Measurements from ENCODE around the gene HIRA. TPM values are rescaled to one million over a fixed set of nuclear protein-coding genes. Genes with fewer than 3 reads are reported as not detected.
A peak's percentile ranks its signal among the peaks of the same experiment; 100 is the strongest.

Gene HIRA
- total RNA-seq, 1 experiment from 2014 or later: 25.2 TPM

- Histone ChIP-seq H3K36me3 (peaks cover 4% of the 10 kb centered on the region; the same call in 1 of the 2 replicates), H3K27me3 (no peaks in the 10 kb centered on the region), H3K4me1 (no peaks in the 10 kb centered on the region), H3K27ac (no peak overlapping the region), H3K4me3 (no peak overlapping the region), H3K9me3 (replicated peaks) (0 out of 2 replicates have a peak, but pooled peaks cover 4% of the 10 kb centered on the region)
- DNase-seq: no peak
Measured at GRCh38 chr22:19419086-19419463, 12.5 kb downstream of the HIRA start.

GRCh38 chr22:19412923-19413322 is 18.6 kb downstream of the HIRA start:
- no peak overlapping the region for H3K4me3 ChIP-seq
- H3K27me3 ChIP-seq: no peaks in the 10 kb centered on the region
- H3K4me1 ChIP-seq: no peaks in the 10 kb centered on the region
- no peak for DNase-seq
- H3K36me3 ChIP-seq: peaks cover 16% of the 10 kb centered on the region
- H3K9me3 ChIP-seq (replicated peaks): 0 out of 2 replicates have a peak, but pooled peaks cover 4% of the 10 kb centered on the region
- H3K27ac ChIP-seq: no peak overlapping the region

- peaks cover 18% of the 10 kb centered on the region for H3K36me3 ChIP-seq
- H3K27ac ChIP-seq: no peak overlapping the region
- H3K9me3 ChIP-seq (replicated peaks): 0 out of 2 replicates have a peak, but pooled peaks cover 2% of the 10 kb centered on the region
- no peaks in the 10 kb centered on the region for H3K4me1 ChIP-seq
- no peak overlapping the region for H3K4me3 ChIP-seq
- DNase-seq: no peak
- no peaks in the 10 kb centered on the region for H3K27me3 ChIP-seq
Measured at GRCh38 chr22:19412478-19412877, 19.1 kb downstream of the HIRA start.

GRCh38 chr22:19411690-19412045 is 19.9 kb downstream of the HIRA start:
- no peak overlapping the region for H3K4me3 ChIP-seq
- no peaks in the 10 kb centered on the region for H3K4me1 ChIP-seq
- H3K27ac ChIP-seq: no peak overlapping the region
- H3K36me3 ChIP-seq: peaks cover 20% of the 10 kb centered on the region
- no peaks in the 10 kb centered on the region for H3K9me3 ChIP-seq (replicated peaks)
- H3K27me3 ChIP-seq: no peaks in the 10 kb centered on the region
- no peak for DNase-seq

- no peaks in the 10 kb centered on the region for H3K9me3 ChIP-seq (replicated peaks)
- no peak overlapping the region for H3K27ac ChIP-seq
Measured at GRCh38 chr22:19410941-19411689, 20.4 kb downstream of the HIRA start.

GRCh38 chr22:19407649-19408606 is 23.6 kb downstream of the HIRA start:
- H3K9me3 ChIP-seq (replicated peaks): no peaks in the 10 kb centered on the region

More at GRCh38 chr22:19410941-19411689, 20.4 kb downstream of the HIRA start:
- Histone ChIP-seq H3K36me3 (peaks cover 21% of the 10 kb centered on the region), H3K4me3 (no peak overlapping the region), H3K4me1 (no peaks in the 10 kb centered on the region), H3K27me3 (no peaks in the 10 kb centered on the region)
- DNase-seq: no peak

GRCh38 chr22:19406846-19407245 is 24.7 kb downstream of the HIRA start:
- Histone ChIP-seq H3K27me3 (no peaks in the 10 kb centered on the region), H3K9me3 (replicated peaks) (no peaks in the 10 kb centered on the region), H3K4me3 (no peak overlapping the region), H3K4me1 (no peaks in the 10 kb centered on the region), H3K27ac (no peak overlapping the region), H3K36me3 (peaks cover 34% of the 10 kb centered on the region)
- no peak for DNase-seq

More at GRCh38 chr22:19407649-19408606, 23.6 kb downstream of the HIRA start:
- no peak overlapping the region for H3K4me3 ChIP-seq
- H3K4me1 ChIP-seq: no peaks in the 10 kb centered on the region
- peak in 1 of 2 experiments; percentile 13 for DNase-seq
- peaks cover 30% of the 10 kb centered on the region for H3K36me3 ChIP-seq
- H3K27me3 ChIP-seq: no peaks in the 10 kb centered on the region
- H3K27ac ChIP-seq: no peak overlapping the region

- Histone ChIP-seq H3K27ac (no peak overlapping the region), H3K27me3 (no peaks in the 10 kb centered on the region), H3K4me1 (no peaks in the 10 kb centered on the region), H3K4me3 (no peak overlapping the region), H3K36me3 (peaks cover 34% of the 10 kb centered on the region), H3K9me3 (replicated peaks) (no peaks in the 10 kb centered on the region)
- DNase-seq: no peak
Measured at GRCh38 chr22:19406281-19406811, 25.2 kb downstream of the HIRA start.

- H3K4me3 ChIP-seq: no peak overlapping the region
- no peak for DNase-seq
- no peak overlapping the region for H3K27ac ChIP-seq
- no peaks in the 10 kb centered on the region for H3K9me3 ChIP-seq (replicated peaks)
- H3K27me3 ChIP-seq: no peaks in the 10 kb centered on the region
- H3K4me1 ChIP-seq: no peaks in the 10 kb centered on the region
- H3K36me3 ChIP-seq: peaks cover 34% of the 10 kb centered on the region
Measured at GRCh38 chr22:19405652-19406051, 25.9 kb downstream of the HIRA start.

- Histone ChIP-seq H3K4me3 (no peak overlapping the region), H3K9me3 (replicated peaks) (no peaks in the 10 kb centered on the region), H3K36me3 (peaks cover 34% of the 10 kb centered on the region), H3K27me3 (no peaks in the 10 kb centered on the region), H3K4me1 (no peaks in the 10 kb centered on the region), H3K27ac (no peak overlapping the region)
- DNase-seq: no peak
Measured at GRCh38 chr22:19405133-19405532, 26.4 kb downstream of the HIRA start.

GRCh38 chr22:19404676-19405075 is 26.9 kb downstream of the HIRA start:
- H3K4me3 ChIP-seq: no peak overlapping the region
- no peaks in the 10 kb centered on the region for H3K27me3 ChIP-seq
- peaks cover 32% of the 10 kb centered on the region for H3K36me3 ChIP-seq
- no peak overlapping the region for H3K27ac ChIP-seq
- H3K4me1 ChIP-seq: no peaks in the 10 kb centered on the region
- DNase-seq: no peak
- no peaks in the 10 kb centered on the region for H3K9me3 ChIP-seq (replicated peaks)

- H3K4me1 ChIP-seq: no peaks in the 10 kb centered on the region
- H3K36me3 ChIP-seq: peaks cover 20% of the 10 kb centered on the region; the same call in 1 of the 2 replicates
- no peak for DNase-seq
- no peaks in the 10 kb centered on the region for H3K9me3 ChIP-seq (replicated peaks)
- H3K27me3 ChIP-seq: no peaks in the 10 kb centered on the region
- no peak overlapping the region for H3K4me3 ChIP-seq
- H3K27ac ChIP-seq: no peak overlapping the region
Measured at GRCh38 chr22:19402642-19403191, 28.8 kb downstream of the HIRA start.

- H3K9me3 ChIP-seq (replicated peaks): no peaks in the 10 kb centered on the region
Measured at GRCh38 chr22:19401483-19401882, 30.1 kb downstream of the HIRA start.

GRCh38 chr22:19400881-19401280 is 30.7 kb downstream of the HIRA start:
- H3K4me1 ChIP-seq: no peaks in the 10 kb centered on the region
- H3K36me3 ChIP-seq: peaks cover 22% of the 10 kb centered on the region
- no peak for DNase-seq
- no peak overlapping the region for H3K27ac ChIP-seq
- no peak overlapping the region for H3K4me3 ChIP-seq
- no peaks in the 10 kb centered on the region for H3K9me3 ChIP-seq (replicated peaks)
- no peaks in the 10 kb centered on the region for H3K27me3 ChIP-seq

More at GRCh38 chr22:19401483-19401882, 30.1 kb downstream of the HIRA start:
- no peak for DNase-seq
- Histone ChIP-seq H3K4me1 (no peaks in the 10 kb centered on the region), H3K27ac (no peak overlapping the region), H3K27me3 (no peaks in the 10 kb centered on the region), H3K36me3 (peaks cover 25% of the 10 kb centered on the region), H3K4me3 (no peak overlapping the region)

Measured in SJCRH30 (cell line).